Liver (tissue), 3 donors: ENCODE data around the gene CARD11.

Experiments used
- GABPA ChIP-seq, 2 donors: IDR thresholded peaks in 1 of 2; conservative IDR thresholded peaks in 1 of 2; 2 replicates each; pipeline ENCODE4 v1.6.1; 2016; ENCODE audit warnings: antibody characterized with exemption in 2 of 2, mild to moderate bottlenecking in 1 of 2, moderate library complexity in 1 of 2
- YY1 ChIP-seq: IDR thresholded peaks from 2 replicates; pipeline ENCODE4 v1.6.1; 2016; ENCODE audit warnings: antibody characterized with exemption, mild to moderate bottlenecking
- TF ChIP-seq, protein P1 (sequence below): fragments of 150-350 bp; IDR thresholded peaks from 2 replicates; pipeline ENCODE4 v1.5.1; 2017; ENCODE audit warnings: improper control_type of control experiment, low read depth, low read length; ENCODE audit not compliant: missing input control
- TF ChIP-seq, protein P2 (sequence below): IDR thresholded peaks from 2 replicates; pipeline ENCODE4 v1.6.1; 2016; ENCODE audit warnings: antibody characterized with exemption, mild to moderate bottlenecking
- TF ChIP-seq, protein P3 (sequence below): IDR thresholded peaks from 2 replicates; pipeline ENCODE4 v1.6.1; 2016; ENCODE audit warnings: antibody characterized with exemption
- donor health status: healthy.
- donor health status: healthy.

DNA sequence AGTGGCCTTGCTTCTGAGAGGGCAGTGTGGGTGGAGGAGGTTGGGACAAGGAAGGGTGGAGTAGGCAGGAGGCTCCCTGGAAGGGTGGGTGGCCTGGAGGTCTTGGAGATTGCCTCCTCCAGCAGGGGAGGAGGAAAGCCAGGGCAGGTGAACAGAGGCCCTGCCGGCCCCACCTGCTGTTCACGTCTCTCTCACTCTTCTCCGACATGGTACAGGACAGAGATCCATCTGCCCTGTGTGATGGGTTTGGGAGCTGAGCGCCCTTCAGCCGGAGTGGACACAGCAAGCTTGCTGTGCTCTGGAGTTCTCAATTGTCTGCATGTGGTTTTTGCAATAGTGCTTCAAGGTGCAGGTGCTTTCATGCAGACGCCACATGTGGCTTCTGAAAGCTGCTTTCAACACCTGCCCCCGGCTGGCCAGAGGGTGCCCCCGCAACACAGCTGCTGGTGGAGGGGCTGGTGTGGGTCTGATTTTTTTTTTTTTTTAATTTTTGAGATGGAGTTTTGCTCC, 116.7 kb downstream of the CARD11 start:
- TF ChIP-seq, protein P1, sequence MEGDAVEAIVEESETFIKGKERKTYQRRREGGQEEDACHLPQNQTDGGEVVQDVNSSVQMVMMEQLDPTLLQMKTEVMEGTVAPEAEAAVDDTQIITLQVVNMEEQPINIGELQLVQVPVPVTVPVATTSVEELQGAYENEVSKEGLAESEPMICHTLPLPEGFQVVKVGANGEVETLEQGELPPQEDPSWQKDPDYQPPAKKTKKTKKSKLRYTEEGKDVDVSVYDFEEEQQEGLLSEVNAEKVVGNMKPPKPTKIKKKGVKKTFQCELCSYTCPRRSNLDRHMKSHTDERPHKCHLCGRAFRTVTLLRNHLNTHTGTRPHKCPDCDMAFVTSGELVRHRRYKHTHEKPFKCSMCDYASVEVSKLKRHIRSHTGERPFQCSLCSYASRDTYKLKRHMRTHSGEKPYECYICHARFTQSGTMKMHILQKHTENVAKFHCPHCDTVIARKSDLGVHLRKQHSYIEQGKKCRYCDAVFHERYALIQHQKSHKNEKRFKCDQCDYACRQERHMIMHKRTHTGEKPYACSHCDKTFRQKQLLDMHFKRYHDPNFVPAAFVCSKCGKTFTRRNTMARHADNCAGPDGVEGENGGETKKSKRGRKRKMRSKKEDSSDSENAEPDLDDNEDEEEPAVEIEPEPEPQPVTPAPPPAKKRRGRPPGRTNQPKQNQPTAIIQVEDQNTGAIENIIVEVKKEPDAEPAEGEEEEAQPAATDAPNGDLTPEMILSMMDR = no peak
- TF ChIP-seq, protein P2, sequence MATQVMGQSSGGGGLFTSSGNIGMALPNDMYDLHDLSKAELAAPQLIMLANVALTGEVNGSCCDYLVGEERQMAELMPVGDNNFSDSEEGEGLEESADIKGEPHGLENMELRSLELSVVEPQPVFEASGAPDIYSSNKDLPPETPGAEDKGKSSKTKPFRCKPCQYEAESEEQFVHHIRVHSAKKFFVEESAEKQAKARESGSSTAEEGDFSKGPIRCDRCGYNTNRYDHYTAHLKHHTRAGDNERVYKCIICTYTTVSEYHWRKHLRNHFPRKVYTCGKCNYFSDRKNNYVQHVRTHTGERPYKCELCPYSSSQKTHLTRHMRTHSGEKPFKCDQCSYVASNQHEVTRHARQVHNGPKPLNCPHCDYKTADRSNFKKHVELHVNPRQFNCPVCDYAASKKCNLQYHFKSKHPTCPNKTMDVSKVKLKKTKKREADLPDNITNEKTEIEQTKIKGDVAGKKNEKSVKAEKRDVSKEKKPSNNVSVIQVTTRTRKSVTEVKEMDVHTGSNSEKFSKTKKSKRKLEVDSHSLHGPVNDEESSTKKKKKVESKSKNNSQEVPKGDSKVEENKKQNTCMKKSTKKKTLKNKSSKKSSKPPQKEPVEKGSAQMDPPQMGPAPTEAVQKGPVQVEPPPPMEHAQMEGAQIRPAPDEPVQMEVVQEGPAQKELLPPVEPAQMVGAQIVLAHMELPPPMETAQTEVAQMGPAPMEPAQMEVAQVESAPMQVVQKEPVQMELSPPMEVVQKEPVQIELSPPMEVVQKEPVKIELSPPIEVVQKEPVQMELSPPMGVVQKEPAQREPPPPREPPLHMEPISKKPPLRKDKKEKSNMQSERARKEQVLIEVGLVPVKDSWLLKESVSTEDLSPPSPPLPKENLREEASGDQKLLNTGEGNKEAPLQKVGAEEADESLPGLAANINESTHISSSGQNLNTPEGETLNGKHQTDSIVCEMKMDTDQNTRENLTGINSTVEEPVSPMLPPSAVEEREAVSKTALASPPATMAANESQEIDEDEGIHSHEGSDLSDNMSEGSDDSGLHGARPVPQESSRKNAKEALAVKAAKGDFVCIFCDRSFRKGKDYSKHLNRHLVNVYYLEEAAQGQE = no peak
- no peak for TF ChIP-seq YY1
- TF ChIP-seq, protein P3, sequence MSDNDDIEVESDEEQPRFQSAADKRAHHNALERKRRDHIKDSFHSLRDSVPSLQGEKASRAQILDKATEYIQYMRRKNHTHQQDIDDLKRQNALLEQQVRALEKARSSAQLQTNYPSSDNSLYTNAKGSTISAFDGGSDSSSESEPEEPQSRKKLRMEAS = no peak
- TF ChIP-seq GABPA (IDR thresholded peaks at IDR 0.05 in 1 of 2, conservative IDR thresholded peaks at IDR 0.05 in 1 of 2) = no peak
